Measurements from ENCODE around the gene CNTN2. TPM values are rescaled to one million over a fixed set of nuclear protein-coding genes. Genes with fewer than 3 reads are reported as not detected.

CNTN2 gene
- total RNA-seq, 1 donor from 2014 or later, result 0.58 TPM

- no peak for DNase-seq
- Histone ChIP-seq H3K27me3 (ENCODE audit: low read depth) (peaks cover 67% of the 10 kb centered on the region), H3K4me1 (no peaks in the 10 kb centered on the region), H3K27ac (replicated peaks) (no peak overlapping the region), H3K36me3 (no peaks in the 10 kb centered on the region), H3K9me3 (replicated peaks) (no peaks in the 10 kb centered on the region), H3K4me3 (no peak overlapping the region)
- TF ChIP-seq, protein P1, sequence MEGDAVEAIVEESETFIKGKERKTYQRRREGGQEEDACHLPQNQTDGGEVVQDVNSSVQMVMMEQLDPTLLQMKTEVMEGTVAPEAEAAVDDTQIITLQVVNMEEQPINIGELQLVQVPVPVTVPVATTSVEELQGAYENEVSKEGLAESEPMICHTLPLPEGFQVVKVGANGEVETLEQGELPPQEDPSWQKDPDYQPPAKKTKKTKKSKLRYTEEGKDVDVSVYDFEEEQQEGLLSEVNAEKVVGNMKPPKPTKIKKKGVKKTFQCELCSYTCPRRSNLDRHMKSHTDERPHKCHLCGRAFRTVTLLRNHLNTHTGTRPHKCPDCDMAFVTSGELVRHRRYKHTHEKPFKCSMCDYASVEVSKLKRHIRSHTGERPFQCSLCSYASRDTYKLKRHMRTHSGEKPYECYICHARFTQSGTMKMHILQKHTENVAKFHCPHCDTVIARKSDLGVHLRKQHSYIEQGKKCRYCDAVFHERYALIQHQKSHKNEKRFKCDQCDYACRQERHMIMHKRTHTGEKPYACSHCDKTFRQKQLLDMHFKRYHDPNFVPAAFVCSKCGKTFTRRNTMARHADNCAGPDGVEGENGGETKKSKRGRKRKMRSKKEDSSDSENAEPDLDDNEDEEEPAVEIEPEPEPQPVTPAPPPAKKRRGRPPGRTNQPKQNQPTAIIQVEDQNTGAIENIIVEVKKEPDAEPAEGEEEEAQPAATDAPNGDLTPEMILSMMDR (IDR thresholded peaks at IDR 0.05; ENCODE audit: borderline replicate concordance), result no peak
- intact Hi-C loops (cut with micrococcal nuclease), result no loop called here
Observed at GRCh38 chr1:205056188-205056611, 13.2 kb downstream of the CNTN2 start.

- H3K9me3 ChIP-seq (replicated peaks), result no peaks in the 10 kb centered on the region
- H3K36me3 ChIP-seq, result no peaks in the 10 kb centered on the region
- peaks cover 4% of the 10 kb centered on the region for H3K4me1 ChIP-seq
- no peak overlapping the region for H3K27ac ChIP-seq (replicated peaks)
- DNase-seq, result no peak
- no peak overlapping the region for H3K4me3 ChIP-seq
- intact Hi-C loops (cut with micrococcal nuclease), result no loop called here
- TF ChIP-seq, protein P1 (IDR thresholded peaks at IDR 0.05; ENCODE audit: borderline replicate concordance), result no peak
- peaks cover 60% of the 10 kb centered on the region for H3K27me3 ChIP-seq (ENCODE audit: low read depth)
Observed at GRCh38 chr1:205056956-205057568, 14.1 kb downstream of the CNTN2 start.

GRCh38 chr1:205057808-205058575, 15.0 kb downstream of the CNTN2 start:
- DNase-seq, result no peak
- H3K9me3 ChIP-seq (replicated peaks), result no peaks in the 10 kb centered on the region
- intact Hi-C loops (cut with micrococcal nuclease), result no loop called here
- TF ChIP-seq, protein P1 (IDR thresholded peaks at IDR 0.05; ENCODE audit: borderline replicate concordance), result no peak
- no peaks in the 10 kb centered on the region for H3K36me3 ChIP-seq
- no peak overlapping the region for H3K27ac ChIP-seq (replicated peaks)
- H3K4me3 ChIP-seq, result no peak overlapping the region
- H3K4me1 ChIP-seq, result peaks cover 4% of the 10 kb centered on the region
- H3K27me3 ChIP-seq (ENCODE audit: low read depth), result peaks cover 52% of the 10 kb centered on the region

- no peak overlapping the region for H3K4me3 ChIP-seq
- H3K27ac ChIP-seq (replicated peaks), result no peak overlapping the region
- intact Hi-C loops (cut with micrococcal nuclease), result no loop called here
- H3K27me3 ChIP-seq (ENCODE audit: low read depth), result peaks cover 43% of the 10 kb centered on the region
- TF ChIP-seq, protein P1 (IDR thresholded peaks at IDR 0.05; ENCODE audit: borderline replicate concordance), result no peak
- DNase-seq, result no peak
- peaks cover 4% of the 10 kb centered on the region for H3K4me1 ChIP-seq
- no peaks in the 10 kb centered on the region for H3K36me3 ChIP-seq
- H3K9me3 ChIP-seq (replicated peaks), result no peaks in the 10 kb centered on the region
Observed at GRCh38 chr1:205058853-205059252, 15.8 kb downstream of the CNTN2 start.

GRCh38 chr1:205059660-205060059, 16.6 kb downstream of the CNTN2 start:
- H3K4me3 ChIP-seq, result no peak overlapping the region
- no peaks in the 10 kb centered on the region for H3K9me3 ChIP-seq (replicated peaks)
- H3K27me3 ChIP-seq (ENCODE audit: low read depth), result peaks cover 35% of the 10 kb centered on the region
- no peak for DNase-seq
- intact Hi-C loops (cut with micrococcal nuclease), result no loop called here
- peaks cover 4% of the 10 kb centered on the region for H3K4me1 ChIP-seq
- no peak overlapping the region for H3K27ac ChIP-seq (replicated peaks)
- TF ChIP-seq, protein P1 (IDR thresholded peaks at IDR 0.05; ENCODE audit: borderline replicate concordance), result no peak
- H3K36me3 ChIP-seq, result no peaks in the 10 kb centered on the region
